IMR-90 (cell line): Measurements from ENCODE around the gene KIF4B.

Experiments
- CTCF ChIP-seq: conservative IDR thresholded peaks from 2 replicates; pipeline ENCODE4 v1.5.1; 2012; ENCODE audit warnings: mild to moderate bottlenecking, low read depth, low read length, improper control_type of control experiment
- MXI1 ChIP-seq: IDR thresholded peaks from 2 replicates; pipeline ENCODE4 v1.6.1; 2012; ENCODE audit warnings: low read depth, mild to moderate bottlenecking, low read length, moderate library complexity, borderline replicate concordance

- no peak for TF ChIP-seq CTCF
- no peak for TF ChIP-seq MXI1
Measured at GRCh38 chr5:155050384-155051019, 36.9 kb downstream of the KIF4B start.
